Cardiac fibroblast (primary cell): ENCODE results near the gene COBLL1.
A peak's percentile ranks its signal among the peaks of the same experiment; 100 is the strongest.
"Not testable (repeated sequence)": the region's sequence is repeated elsewhere in the genome, so short reads cannot be mapped to it uniquely, and the experiment has no call there.

Source experiments
- DNase-seq, 2 donors: peaks; one replicate each; pipeline versions ENCODE4 v3.0.0 to v3.0.0-alpha.2; 2010; ENCODE audit warnings: low read depth in 2 of 2
- H3K4me3 ChIP-seq, 2 donors: replicated peaks in 1 of 2; 1 replicate in 1 of 2; 2 replicates in 1 of 2; pipeline ENCODE4 v1.5.1; 2011; ENCODE audit warnings: low read depth in 2 of 2, low read length in 2 of 2, mild to moderate bottlenecking in 2 of 2, moderate library complexity in 1 of 2
- TF ChIP-seq, protein P1 (sequence below): IDR thresholded peaks from one replicate; pipeline ENCODE4 v1.5.1; 2011; ENCODE audit warnings: low read depth, mild to moderate bottlenecking, low read length, inconsistent platforms

Gene COBLL1

DNA sequence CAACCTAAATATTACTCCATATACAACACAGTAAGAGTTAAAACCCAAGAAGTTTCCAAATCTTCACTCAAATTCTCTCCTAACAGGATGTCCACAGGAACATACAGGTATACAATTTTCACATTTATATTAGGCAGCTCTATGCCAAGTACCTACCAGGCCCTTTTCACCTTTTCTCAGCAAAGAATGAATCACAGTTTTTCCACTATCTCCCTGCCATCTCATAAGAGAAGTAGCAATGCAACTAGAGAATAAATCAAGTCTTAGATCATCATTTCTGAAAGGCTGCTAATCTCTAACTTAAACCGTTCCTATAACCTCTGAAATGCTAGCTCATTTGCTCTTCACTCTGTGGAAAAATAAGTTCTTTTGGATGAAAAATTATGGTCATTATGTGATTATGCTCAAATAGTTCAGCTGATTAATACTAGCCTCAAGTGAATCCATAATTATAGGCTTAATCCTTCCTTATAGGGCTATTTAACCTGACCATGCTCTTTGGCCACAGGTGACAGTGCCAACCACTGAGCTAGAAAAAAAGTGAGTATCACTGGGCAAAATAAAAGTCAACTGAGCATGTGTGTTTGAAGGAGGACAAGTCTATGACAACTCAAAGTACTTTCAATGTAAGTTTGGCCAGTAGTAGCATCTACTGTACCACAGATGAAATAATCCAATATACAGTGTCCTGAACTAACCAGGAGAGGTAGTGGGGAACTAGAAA, 79.7 kb downstream of the COBLL1 start:
- no peak for DNase-seq
- TF ChIP-seq, protein P1, sequence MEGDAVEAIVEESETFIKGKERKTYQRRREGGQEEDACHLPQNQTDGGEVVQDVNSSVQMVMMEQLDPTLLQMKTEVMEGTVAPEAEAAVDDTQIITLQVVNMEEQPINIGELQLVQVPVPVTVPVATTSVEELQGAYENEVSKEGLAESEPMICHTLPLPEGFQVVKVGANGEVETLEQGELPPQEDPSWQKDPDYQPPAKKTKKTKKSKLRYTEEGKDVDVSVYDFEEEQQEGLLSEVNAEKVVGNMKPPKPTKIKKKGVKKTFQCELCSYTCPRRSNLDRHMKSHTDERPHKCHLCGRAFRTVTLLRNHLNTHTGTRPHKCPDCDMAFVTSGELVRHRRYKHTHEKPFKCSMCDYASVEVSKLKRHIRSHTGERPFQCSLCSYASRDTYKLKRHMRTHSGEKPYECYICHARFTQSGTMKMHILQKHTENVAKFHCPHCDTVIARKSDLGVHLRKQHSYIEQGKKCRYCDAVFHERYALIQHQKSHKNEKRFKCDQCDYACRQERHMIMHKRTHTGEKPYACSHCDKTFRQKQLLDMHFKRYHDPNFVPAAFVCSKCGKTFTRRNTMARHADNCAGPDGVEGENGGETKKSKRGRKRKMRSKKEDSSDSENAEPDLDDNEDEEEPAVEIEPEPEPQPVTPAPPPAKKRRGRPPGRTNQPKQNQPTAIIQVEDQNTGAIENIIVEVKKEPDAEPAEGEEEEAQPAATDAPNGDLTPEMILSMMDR: no peak
- H3K4me3 ChIP-seq: no peak overlapping the region

DNA sequence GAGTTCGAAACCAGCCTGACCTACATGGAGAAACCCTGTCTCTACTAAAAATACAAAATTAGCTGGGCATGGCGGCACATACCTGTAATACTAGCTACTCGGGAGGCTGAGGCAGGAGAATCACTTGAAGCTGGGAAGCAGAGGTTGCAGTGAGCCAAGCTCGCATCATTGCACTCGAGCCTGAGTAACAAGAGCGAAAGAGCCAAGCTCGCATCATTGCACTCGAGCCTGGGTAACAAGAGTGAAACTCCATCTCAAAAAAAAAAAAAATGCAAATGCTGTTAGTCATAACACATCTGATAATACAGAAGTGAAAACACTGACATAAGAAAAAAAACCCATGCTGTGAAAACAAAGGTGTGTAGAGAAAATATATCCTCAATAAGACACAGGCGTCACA, 80.4 kb downstream of the COBLL1 start:
- peak in 1 of 2 donors; percentile 43 for DNase-seq
- H3K4me3 ChIP-seq: not testable (repeated sequence)

DNA sequence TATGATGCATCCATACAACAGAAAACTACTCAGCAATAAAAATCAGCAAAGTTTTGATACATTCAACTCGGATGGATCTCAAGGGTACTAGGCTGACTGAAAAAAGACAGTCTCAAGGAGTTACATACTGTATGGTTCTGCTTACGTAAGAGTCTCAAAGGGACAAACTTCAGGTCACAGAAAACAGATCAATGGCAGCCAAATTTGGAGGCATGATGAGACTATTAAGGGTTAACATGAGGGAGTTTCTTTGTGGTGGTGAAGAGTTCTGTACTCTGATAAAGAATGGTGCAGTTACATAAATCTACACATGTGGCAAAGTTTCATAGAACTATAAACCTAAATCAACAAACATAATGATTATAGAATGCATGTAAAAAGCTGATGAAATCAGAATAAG, 81.4 kb downstream of the COBLL1 start:
- DNase-seq: no peak
- TF ChIP-seq, protein P1: no peak
- H3K4me3 ChIP-seq: no peak overlapping the region

GRCh38 chr2:164757934-164758695, 83.5 kb downstream of the COBLL1 start:
- TF ChIP-seq, protein P1: no peak
- H3K4me3 ChIP-seq: no peak overlapping the region
- peak; percentile 69 to 91 for DNase-seq

GRCh38 chr2:164756773-164757172, 84.8 kb downstream of the COBLL1 start:
- TF ChIP-seq, protein P1: no peak
- no peak overlapping the region for H3K4me3 ChIP-seq
- no peak for DNase-seq

- DNase-seq: no peak
- H3K4me3 ChIP-seq: no peak overlapping the region
- TF ChIP-seq, protein P1: no peak
Observed at GRCh38 chr2:164755952-164756351, 85.7 kb downstream of the COBLL1 start.
